PC-3 (cell line): ENCODE data around the gene PRRX2.

Experiments
- CTCF ChIP-seq: fragments of 300-600 bp; sonication (generic); conservative IDR thresholded peaks from 2 replicates; pipeline ENCODE4 v1.5.1; 2017; ENCODE audit warnings: antibody characterized with exemption, low read depth, mild to moderate bottlenecking, low read length
- EZH2 ChIP-seq: fragments of 300-600 bp; sonication (generic); IDR thresholded peaks from one replicate; pipeline ENCODE4 v1.6.1; 2017; ENCODE audit warnings: antibody characterized with exemption, mild to moderate bottlenecking, low read length; ENCODE audit not compliant: unreplicated experiment
- EZH2phosphoT487 ChIP-seq: fragments of 300-600 bp; sonication (generic); IDR thresholded peaks from 2 replicates; pipeline ENCODE4 v1.6.1; 2018; ENCODE audit warnings: mild to moderate bottlenecking, antibody characterized with exemption, low read length, borderline replicate concordance

GRCh38 chr9:129637102-129637501, 28.3 kb upstream of the PRRX2 start:
- TF ChIP-seq CTCF (no peak), EZH2 (no peak), EZH2phosphoT487 (no peak)
